HCT116 (cell line): ENCODE results near the gene EPHA3. TPM values are rescaled to one million over a fixed set of nuclear protein-coding genes. Genes with fewer than 3 reads are reported as not detected.

Experiments
- ATAC-seq: fragments of 200-7000 bp; cut with Tn5 transposase; 2 replicates; pipeline ENCODE4 v1.9.1; 2020; ENCODE audit warnings: mild to moderate bottlenecking, moderate library complexity
- BruUV-seq: library from RNA; stranded (reverse); fragments of 400-500 nt; replicated peaks from 2 replicates; lab custom pipeline; 2021; lab: Mats Ljungman, UMichigan
- CTCF ChIA-PET: fragments of 300-600 bp; sonication (Branson Sonifier 250); formaldehyde crosslinking; loops from one replicate; lab custom pipeline; 2021; ENCODE audit warnings: antibody characterized with exemption; lab: Charles Lee
- POLR2A ChIA-PET: fragments of 300-600, 350-600 bp; sonication (Branson Sonifier 250); formaldehyde crosslinking; loops from one replicate; lab custom pipeline; 2021; ENCODE audit warnings: antibody characterized with exemption; lab: Charles Lee
- RAD21 ChIA-PET, 2 experiments: fragments of 300-600 bp; sonication (Branson Sonifier 250); formaldehyde crosslinking; loops; one replicate each; lab custom pipeline; 2023; ENCODE audit warnings: low total read pairs in 2 of 2; ENCODE audit not compliant: uncharacterized antibody in 2 of 2, unreplicated experiment in 2 of 2, low non-redundant PET in 1 of 2; lab: Charles Lee
- DNase-seq: peaks from one replicate; pipeline ENCODE4 v3.0.0-alpha.2; 2010; ENCODE audit warnings: low read depth, low spot score
- H2AFZ ChIP-seq: fragments of 200-600 bp; shearing (Covaris generic), sonication (generic); 2 replicates; pipeline ENCODE4 v1.6.1; 2017; ENCODE audit warnings: low read depth, mixed run types, mixed read lengths, antibody characterized with exemption, low read length; ENCODE audit not compliant: poor library complexity, severe bottlenecking
- H3K27ac ChIP-seq: 2 replicates; pipeline ENCODE4 v1.5.1; 2012; ENCODE audit warnings: low read depth, low read length
- H3K27me3 ChIP-seq: fragments of 200-600 bp; sonication (generic); 2 replicates; pipeline ENCODE4 v1.6.1; 2016; ENCODE audit warnings: mixed run types, low read length, mixed read lengths; ENCODE audit not compliant: insufficient read depth
- H3K36me3 ChIP-seq, 2 experiments: fragments of 200-500 bp in 1 of 2; fragments of 200-600 bp in 1 of 2; sonication (Bioruptor generic) in 1 of 2; sonication (generic) in 1 of 2; 2 replicates each; pipeline versions ENCODE4 v1.5.1 to v1.6.1; 2014 to 2016; ENCODE audit warnings: low read length in 2 of 2, inconsistent platforms in 1 of 2, mixed read lengths in 1 of 2, mixed run types in 1 of 2; ENCODE audit not compliant: insufficient read depth in 2 of 2, control insufficient read depth in 1 of 2
- H3K4me1 ChIP-seq, 2 experiments: fragments of 200-600 bp in 1 of 2; sonication (generic) in 1 of 2; 2 replicates each; pipeline versions ENCODE4 v1.5.1 to v1.6.1; 2012 to 2017; ENCODE audit warnings: low read length in 2 of 2, inconsistent platforms in 1 of 2, mild to moderate bottlenecking in 1 of 2, mixed read lengths in 1 of 2, mixed run types in 1 of 2, moderate library complexity in 1 of 2; ENCODE audit not compliant: insufficient read depth in 2 of 2, control insufficient read depth in 1 of 2
- H3K4me2 ChIP-seq: fragments of 200-600 bp; sonication (generic); 2 replicates; pipeline ENCODE4 v1.6.1; 2017; ENCODE audit warnings: mixed run types, low read length, mixed read lengths
- H3K4me3 ChIP-seq, 2 experiments: fragments of 200-600 bp in 1 of 2; sonication (generic) in 1 of 2; replicated peaks in 1 of 2; 2 replicates each; pipeline ENCODE4 v1.5.1; 2011 to 2016; ENCODE audit warnings: low read length in 2 of 2, control low read depth in 1 of 2, low read depth in 1 of 2, mild to moderate bottlenecking in 1 of 2, mixed read lengths in 1 of 2, mixed run types in 1 of 2
- H3K79me2 ChIP-seq: fragments of 200-600 bp; sonication (generic); 2 replicates; pipeline ENCODE4 v1.6.1; 2017; ENCODE audit warnings: mild to moderate bottlenecking, mixed run types, low read length, moderate library complexity, mixed read lengths; ENCODE audit not compliant: insufficient read depth
- H3K9ac ChIP-seq: fragments of 200-600 bp; sonication (generic); 2 replicates; pipeline ENCODE4 v1.6.1; 2016; ENCODE audit warnings: low read length, mixed read lengths
- H3K9me2 ChIP-seq: fragments of 200-600 bp; sonication (generic), shearing (Covaris generic); 2 replicates; pipeline ENCODE4 v1.6.1; 2017; ENCODE audit warnings: mixed run types, mild to moderate bottlenecking, moderate library complexity; ENCODE audit not compliant: insufficient read depth
- H3K9me3 ChIP-seq, 2 experiments: fragments of 200-500 bp in 1 of 2; fragments of 200-600 bp in 1 of 2; sonication (Bioruptor generic) in 1 of 2; sonication (generic) in 1 of 2; 2 replicates each; pipeline ENCODE4 v1.6.1; 2014 to 2017; ENCODE audit warnings: low read length in 2 of 2, mixed read lengths in 2 of 2, inconsistent platforms in 1 of 2, low read depth in 1 of 2, mild to moderate bottlenecking in 1 of 2, mixed run types in 1 of 2, moderate library complexity in 1 of 2; ENCODE audit not compliant: control insufficient read depth in 1 of 2, insufficient read depth in 1 of 2
- H4K20me1 ChIP-seq: fragments of 200-600 bp; sonication (generic), shearing (Covaris generic); 2 replicates; pipeline ENCODE4 v1.6.1; 2017; ENCODE audit warnings: mixed run types, mild to moderate bottlenecking, moderate library complexity; ENCODE audit not compliant: insufficient read depth
- CBX3 ChIP-seq: IDR thresholded peaks from 2 replicates; pipeline ENCODE4 v1.6.1; 2012; ENCODE audit warnings: low read depth
- CEBPB ChIP-seq: IDR thresholded peaks from 2 replicates; pipeline ENCODE4 v1.6.1; 2012; ENCODE audit warnings: low read depth
- CTCF ChIP-seq, 3 experiments: fragments of 200-600 bp in 1 of 3; sonication (generic) in 1 of 3; IDR thresholded peaks in 2 of 3; conservative IDR thresholded peaks in 1 of 3; 2 replicates each; pipeline ENCODE4 v1.5.1; 2012 to 2017; ENCODE audit warnings: low read depth in 2 of 3, low read length in 2 of 3, antibody characterized with exemption in 1 of 3, borderline replicate concordance in 1 of 3, control low read depth in 1 of 3, mild to moderate bottlenecking in 1 of 3, mixed read lengths in 1 of 3, mixed run types in 1 of 3, moderate library complexity in 1 of 3; ENCODE audit not compliant: insufficient read depth in 1 of 3
- EGR1 ChIP-seq: IDR thresholded peaks from 2 replicates; pipeline ENCODE4 v1.6.1; 2012; ENCODE audit warnings: low read depth
- EZH2phosphoT487 ChIP-seq: fragments of 200-600 bp; IDR thresholded peaks from 2 replicates; pipeline ENCODE4 v1.6.1; 2018; ENCODE audit warnings: antibody characterized with exemption, borderline replicate concordance
- RAD21 ChIP-seq: IDR thresholded peaks from 2 replicates; pipeline ENCODE4 v1.6.1; 2012; ENCODE audit warnings: low read depth, mild to moderate bottlenecking
- SIN3A ChIP-seq: IDR thresholded peaks from 2 replicates; pipeline ENCODE4 v1.6.1; 2012; ENCODE audit warnings: low read depth
- SRF ChIP-seq: IDR thresholded peaks from 2 replicates; pipeline ENCODE4 v1.6.1; 2012; ENCODE audit warnings: low read depth
- TCF7L2 ChIP-seq: IDR thresholded peaks from 2 replicates; pipeline ENCODE4 v1.7.0; 2011; ENCODE audit warnings: borderline replicate concordance, inconsistent platforms; ENCODE audit not compliant: insufficient read depth, insufficient read length; ENCODE audit errors: extremely low read depth
- ZBTB33 ChIP-seq: IDR thresholded peaks from 2 replicates; pipeline ENCODE4 v1.6.1; 2011; ENCODE audit warnings: mild to moderate bottlenecking, low read length, moderate library complexity; ENCODE audit not compliant: insufficient replicate concordance; ENCODE audit errors: extremely low read depth
- ZFX ChIP-seq: fragments of 450-650 bp; IDR thresholded peaks from 2 replicates; pipeline ENCODE4 v1.6.1; 2017
- intact Hi-C: fragments of 100-400 bp; cut with micrococcal nuclease; formaldehyde crosslinking; loops from 2 replicates; pipeline ENCODE4 v1.10.0; 2022
- total RNA-seq: library from RNA; stranded (reverse); gene quantifications from one replicate; pipeline ENCODE4 v1.2.1, GENCODE V29; 2021; ENCODE audit not compliant: unreplicated experiment

EPHA3 gene
- total RNA-seq, 1 experiment from 2014 or later, result not detected

GRCh38 chr3:89072642-89073041 lies 34.8 kb upstream of the EPHA3 start:
- Histone ChIP-seq H3K9me3 (peaks cover 0 to 2% of the 10 kb centered on the region in 2 experiments; a peak in 2 of 4 replicates), H3K79me2 (no peaks in the 10 kb centered on the region), H3K27me3 (no peaks in the 10 kb centered on the region), H4K20me1 (no peaks in the 10 kb centered on the region), H3K9ac (no peak overlapping the region), H3K4me3 (no peak overlapping the region), H3K4me1 (no peaks in the 10 kb centered on the region), H2AFZ (no peak overlapping the region), H3K4me2 (no peak overlapping the region), H3K9me2 (no peaks in the 10 kb centered on the region), H3K27ac (no peak overlapping the region), H3K36me3 (no peaks in the 10 kb centered on the region)
- no peak for DNase-seq
- no peak for TF ChIP-seq RAD21
- no peak for TF ChIP-seq EGR1
- TF ChIP-seq ZFX, result no peak
- TF ChIP-seq CBX3, result no peak
- TF ChIP-seq CTCF (IDR thresholded peaks at IDR 0.05 in 2 of 3, conservative IDR thresholded peaks at IDR 0.05 in 1 of 3; ENCODE audit: borderline replicate concordance in 1 of 3, insufficient read depth in 1 of 3, low read depth in 2 of 3, low read length in 2 of 3), result no peak
- TF ChIP-seq TCF7L2, result no peak
- TF ChIP-seq CEBPB, result no peak
- TF ChIP-seq SIN3A, result no peak
- no peak for TF ChIP-seq ZBTB33
- no peak for TF ChIP-seq EZH2phosphoT487
- TF ChIP-seq SRF, result no peak
- no TSS peak for BruUV-seq
- RAD21 ChIA-PET, result no interaction called here
- CTCF ChIA-PET, result no interaction called here
- no peak for ATAC-seq
- intact Hi-C loops, result no loop called here
- POLR2A ChIA-PET, result no interaction called here
